SH-SY5Y (cell line): ENCODE measurements around the gene BCAP31.

Experiments used
- GATA2 ChIP-seq: IDR thresholded peaks from 2 replicates; pipeline ENCODE4 v1.6.1; 2011; ENCODE audit warnings: mild to moderate bottlenecking, low read depth, low read length
- GATA3 ChIP-seq: IDR thresholded peaks from 2 replicates; pipeline ENCODE4 v1.6.1; 2011; ENCODE audit warnings: low read depth, mild to moderate bottlenecking, low read length, moderate library complexity

DNA sequence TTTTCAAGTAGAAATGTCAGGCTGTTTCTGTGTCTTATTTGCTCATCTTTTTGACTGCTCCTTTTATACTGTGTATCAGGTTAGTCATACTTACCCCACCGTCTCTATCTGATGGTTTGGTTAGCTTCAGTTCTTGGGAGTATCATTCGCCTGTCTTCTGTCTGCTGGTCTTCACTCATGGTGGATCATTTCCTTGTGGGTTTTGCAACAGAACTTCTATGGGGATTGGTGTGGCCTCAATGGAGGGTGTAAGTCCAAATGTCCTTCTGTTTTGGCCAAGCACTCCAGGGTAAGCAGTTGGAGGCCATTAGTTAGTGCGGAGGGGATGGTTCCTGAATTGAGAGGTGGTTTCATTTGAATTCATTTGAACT is 7.6 kb upstream of the BCAP31 start:
- TF ChIP-seq GATA3 (no peak), GATA2 (no peak)
